K562 (cell line): ENCODE measurements around the gene NTN1. TPM values are rescaled to one million over a fixed set of nuclear protein-coding genes. Genes with fewer than 3 reads are reported as not detected.

Source experiments
- EGR1 ChIP-seq: fragments of 450-650 bp; conservative IDR thresholded peaks from 2 replicates; pipeline ENCODE4 v1.6.1; 2017; ENCODE audit warnings: mild to moderate bottlenecking
- ETV1 ChIP-seq: fragments of 450-650 bp; conservative IDR thresholded peaks from 2 replicates; pipeline ENCODE4 v1.6.1; 2016; ENCODE audit warnings: missing genetic modification characterization, control low read depth, low read depth, missing compliant biosample characterization
- MED1 ChIP-seq: sonication (generic); formaldehyde crosslinking; IDR thresholded peaks from 2 replicates; pipeline ENCODE4 v1.8.1; 2023; ENCODE audit warnings: missing genetic modification reagents, borderline replicate concordance
- PHF20 ChIP-seq: fragments of 450-650 bp; IDR thresholded peaks from 2 replicates; pipeline ENCODE4 v1.6.1; 2018; ENCODE audit not compliant: partially characterized antibody
- ZBTB1 ChIP-seq: sonication (generic); formaldehyde crosslinking; IDR thresholded peaks from 2 replicates; pipeline ENCODE4 v1.8.1; 2023; ENCODE audit warnings: missing genetic modification reagents, low read depth, mild to moderate bottlenecking, borderline replicate concordance
- polyA plus RNA-seq, 8 experiments: library from polyadenylated mRNA; depleted of rRNA in 4 of 8; stranded (reverse) in 5 of 8; unstranded in 3 of 8; fragments of >200 nt; fragmentation: Nextera tagmentation in 2 of 8; fragmentation: Illumina TruSeq in 1 of 8; extraction: Ambion mirVana in 2 of 8; extraction: Trizol in 1 of 8; gene quantifications; 2 replicates each; pipeline versions ENCODE4 v1.2.1 to v1.2.3, GENCODE V29; 2011 to 2014; ENCODE audit warnings: inconsistent platforms in 1 of 8, missing spikeins in 1 of 8
- total RNA-seq, 7 experiments: library from RNA; depleted of rRNA in 6 of 7; stranded (reverse); fragments of >200 nt in 6 of 7; fragmentation: Illumina TruSeq in 2 of 7; extraction: Trizol in 2 of 7; gene quantifications; 2 replicates each; pipeline versions ENCODE4 v1.2.1 to v1.2.3, GENCODE V29; 2011 to 2021; ENCODE audit warnings: low replicate concordance in 1 of 7
- TF ChIP-seq, protein P1 (sequence below), 2 experiments: fragments of 450-650 bp; IDR thresholded peaks; 2 replicates each; pipeline ENCODE4 v1.6.1; 2016; ENCODE audit warnings: mild to moderate bottlenecking in 2 of 2, borderline replicate concordance in 1 of 2, low read depth in 1 of 2, moderate library complexity in 1 of 2
- TF ChIP-seq, protein P2 (sequence below): fragments of 150-350 bp; conservative IDR thresholded peaks from 2 replicates; pipeline ENCODE4 v1.6.1; 2014; ENCODE audit warnings: low read length

The NTN1 gene
- total and polyA plus RNA-seq, 9 of the 15 experiments (the other 6 are each of a cell fraction or from before 2014, with no cell fraction given) = 0.02 TPM; not detected in 8

DNA sequence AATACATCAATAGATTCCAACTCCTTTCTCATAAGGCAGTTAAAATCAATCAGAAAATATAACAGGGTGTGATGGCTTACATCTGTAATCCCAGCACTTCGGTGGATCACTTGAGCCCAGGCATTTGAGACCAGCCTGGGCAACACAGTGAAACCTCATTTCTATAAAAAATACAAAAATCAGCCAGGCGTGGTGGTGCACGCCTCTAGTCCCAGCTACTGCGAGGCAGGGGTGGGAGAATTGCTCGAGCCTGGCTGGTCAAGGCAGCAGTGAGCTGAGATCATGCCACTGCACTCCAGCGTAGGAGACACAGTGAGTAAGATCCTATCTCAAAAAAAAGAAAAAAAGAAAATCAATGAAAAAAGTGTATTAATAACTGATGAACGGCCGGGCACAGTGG is 258.6 kb downstream of the NTN1 start (continued):
- TF ChIP-seq, protein P1, sequence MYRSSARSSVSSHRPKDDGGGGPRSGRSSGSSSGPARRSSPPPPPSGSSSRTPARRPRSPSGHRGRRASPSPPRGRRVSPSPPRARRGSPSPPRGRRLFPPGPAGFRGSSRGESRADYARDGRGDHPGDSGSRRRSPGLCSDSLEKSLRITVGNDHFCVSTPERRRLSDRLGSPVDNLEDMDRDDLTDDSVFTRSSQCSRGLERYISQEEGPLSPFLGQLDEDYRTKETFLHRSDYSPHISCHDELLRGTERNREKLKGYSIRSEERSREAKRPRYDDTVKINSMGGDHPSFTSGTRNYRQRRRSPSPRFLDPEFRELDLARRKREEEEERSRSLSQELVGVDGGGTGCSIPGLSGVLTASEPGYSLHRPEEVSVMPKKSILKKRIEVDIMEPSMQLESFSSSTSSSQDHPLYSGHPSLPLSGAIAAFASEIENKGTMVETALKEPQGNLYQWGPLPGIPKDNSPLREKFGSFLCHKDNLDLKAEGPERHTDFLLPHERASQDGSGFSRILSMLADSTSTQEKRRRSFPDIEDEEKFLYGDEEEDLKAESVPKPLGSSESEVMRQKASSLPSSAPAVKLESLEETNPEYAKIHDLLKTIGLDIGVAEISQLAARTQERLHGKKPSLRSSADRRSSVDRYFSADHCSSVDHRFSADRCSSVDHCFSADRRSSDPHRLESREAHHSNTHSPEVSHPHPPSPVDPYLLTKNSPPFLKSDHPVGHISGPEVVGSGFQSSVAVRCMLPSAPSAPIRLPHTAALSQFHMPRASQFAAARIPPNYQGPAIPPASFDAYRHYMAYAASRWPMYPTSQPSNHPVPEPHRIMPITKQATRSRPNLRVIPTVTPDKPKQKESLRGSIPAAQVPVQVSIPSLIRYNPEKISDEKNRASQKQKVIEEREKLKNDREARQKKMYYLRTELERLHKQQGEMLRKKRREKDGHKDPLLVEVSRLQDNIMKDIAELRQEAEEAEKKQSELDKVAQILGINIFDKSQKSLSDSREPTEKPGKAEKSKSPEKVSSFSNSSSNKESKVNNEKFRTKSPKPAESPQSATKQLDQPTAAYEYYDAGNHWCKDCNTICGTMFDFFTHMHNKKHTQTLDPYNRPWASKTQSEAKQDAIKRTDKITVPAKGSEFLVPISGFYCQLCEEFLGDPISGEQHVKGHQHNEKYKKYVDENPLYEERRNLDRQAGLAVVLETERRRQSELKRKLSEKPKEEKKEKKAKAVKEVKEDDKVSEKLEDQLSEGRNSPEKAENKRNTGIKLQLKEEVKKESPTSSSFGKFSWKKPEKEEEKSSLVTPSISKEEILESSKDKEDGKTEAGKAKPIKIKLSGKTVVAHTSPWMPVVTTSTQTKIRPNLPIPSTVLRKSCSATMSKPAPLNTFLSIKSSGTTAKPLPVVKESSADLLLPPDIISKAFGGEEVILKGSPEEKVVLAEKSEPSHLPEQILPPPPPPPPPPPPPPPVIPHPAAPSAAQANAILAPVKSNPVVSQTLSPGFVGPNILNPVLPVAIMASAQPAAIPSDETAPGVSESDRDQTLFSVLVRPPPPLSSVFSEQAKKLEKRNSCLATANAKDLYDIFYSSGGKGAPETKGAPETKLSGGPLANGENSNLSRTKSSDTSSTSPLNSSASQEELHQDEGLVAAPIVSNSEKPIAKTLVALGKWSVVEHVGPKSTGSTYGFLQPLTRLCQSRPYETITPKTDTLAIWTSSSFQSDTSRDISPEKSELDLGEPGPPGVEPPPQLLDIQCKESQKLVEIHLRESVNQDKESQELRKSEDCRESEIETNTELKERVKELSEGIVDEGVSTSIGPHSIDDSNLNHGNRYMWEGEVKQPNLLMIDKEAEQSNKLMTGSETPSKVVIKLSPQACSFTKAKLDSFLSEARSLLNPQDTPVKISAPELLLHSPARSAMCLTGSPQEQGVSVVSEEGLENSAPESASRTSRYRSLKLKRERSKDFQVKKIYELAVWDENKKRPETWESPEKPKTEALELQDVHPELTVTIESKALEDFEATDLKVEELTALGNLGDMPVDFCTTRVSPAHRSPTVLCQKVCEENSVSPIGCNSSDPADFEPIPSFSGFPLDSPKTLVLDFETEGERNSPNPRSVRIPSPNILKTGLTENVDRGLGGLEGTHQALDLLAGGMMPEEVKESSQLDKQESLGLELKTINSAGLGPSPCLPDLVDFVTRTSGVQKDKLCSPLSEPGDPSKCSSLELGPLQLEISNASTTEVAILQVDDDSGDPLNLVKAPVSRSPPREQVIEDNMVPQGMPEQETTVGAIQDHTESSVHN (IDR thresholded peaks at IDR 0.05; ENCODE audit: borderline replicate concordance in 1 of 2, low read depth in 1 of 2) = no peak
- no peak for TF ChIP-seq EGR1
- no peak for TF ChIP-seq ETV1
- no peak for TF ChIP-seq MED1
- no peak for TF ChIP-seq PHF20
- TF ChIP-seq, protein P2, sequence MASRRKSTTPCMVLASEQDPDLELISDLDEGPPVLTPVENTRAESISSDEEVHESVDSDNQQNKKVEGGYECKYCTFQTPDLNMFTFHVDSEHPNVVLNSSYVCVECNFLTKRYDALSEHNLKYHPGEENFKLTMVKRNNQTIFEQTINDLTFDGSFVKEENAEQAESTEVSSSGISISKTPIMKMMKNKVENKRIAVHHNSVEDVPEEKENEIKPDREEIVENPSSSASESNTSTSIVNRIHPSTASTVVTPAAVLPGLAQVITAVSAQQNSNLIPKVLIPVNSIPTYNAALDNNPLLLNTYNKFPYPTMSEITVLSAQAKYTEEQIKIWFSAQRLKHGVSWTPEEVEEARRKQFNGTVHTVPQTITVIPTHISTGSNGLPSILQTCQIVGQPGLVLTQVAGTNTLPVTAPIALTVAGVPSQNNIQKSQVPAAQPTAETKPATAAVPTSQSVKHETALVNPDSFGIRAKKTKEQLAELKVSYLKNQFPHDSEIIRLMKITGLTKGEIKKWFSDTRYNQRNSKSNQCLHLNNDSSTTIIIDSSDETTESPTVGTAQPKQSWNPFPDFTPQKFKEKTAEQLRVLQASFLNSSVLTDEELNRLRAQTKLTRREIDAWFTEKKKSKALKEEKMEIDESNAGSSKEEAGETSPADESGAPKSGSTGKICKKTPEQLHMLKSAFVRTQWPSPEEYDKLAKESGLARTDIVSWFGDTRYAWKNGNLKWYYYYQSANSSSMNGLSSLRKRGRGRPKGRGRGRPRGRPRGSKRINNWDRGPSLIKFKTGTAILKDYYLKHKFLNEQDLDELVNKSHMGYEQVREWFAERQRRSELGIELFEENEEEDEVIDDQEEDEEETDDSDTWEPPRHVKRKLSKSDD = no peak
- no peak for TF ChIP-seq ZBTB1
